Mesodermal cell (in vitro differentiated cells): ENCODE measurements around the gene USP7.

Experiments
- H3K27ac ChIP-seq: 2 replicates; pipeline ENCODE4 v1.7.0; 2013; ENCODE audit warnings: mild to moderate bottlenecking, low read depth, low read length, moderate library complexity; ENCODE audit not compliant: severe bottlenecking
- H3K36me3 ChIP-seq: 2 replicates; pipeline ENCODE4 v1.7.1; 2013; ENCODE audit warnings: mild to moderate bottlenecking, low read length, moderate library complexity; ENCODE audit not compliant: control insufficient read depth, insufficient read depth
- H3K4me1 ChIP-seq: one replicate; pipeline ENCODE4 v1.7.1; 2013; ENCODE audit warnings: mild to moderate bottlenecking, low read length; ENCODE audit not compliant: insufficient read depth, control insufficient read depth, poor library complexity, severe bottlenecking
- H3K4me3 ChIP-seq: 2 replicates; pipeline ENCODE4 v1.7.0; 2013; ENCODE audit warnings: low read length, control low read depth, mild to moderate bottlenecking; ENCODE audit not compliant: insufficient read depth, poor library complexity, severe bottlenecking; ENCODE audit errors: extremely low read depth
- H3K9me3 ChIP-seq: 2 replicates; pipeline ENCODE4 v1.7.1; 2013; ENCODE audit warnings: mild to moderate bottlenecking, low read length, moderate library complexity; ENCODE audit not compliant: control insufficient read depth
- WGBS, 2 experiments: methylation state at CpG; one replicate each; pipeline ENCODE4 v1.1.5; 2013; ENCODE audit warnings: missing lambda C conversion rate in 2 of 2; ENCODE audit not compliant: insufficient coverage in 2 of 2; 5-methylcytosine and 5-hydroxymethylcytosine counted together

USP7 gene

GRCh38 chr16:8910811-8911210 lies 52.9 kb downstream of the USP7 start:
- no peak overlapping the region for H3K4me3 ChIP-seq
- 100% methylated on average over 1 of the region's 1 CpG for WGBS, 2 experiments
- no peak overlapping the region for H3K27ac ChIP-seq
- peaks cover 98% of the 10 kb centered on the region for H3K36me3 ChIP-seq
- no peaks in the 10 kb centered on the region for H3K9me3 ChIP-seq
- no peaks in the 10 kb centered on the region for H3K4me1 ChIP-seq

GRCh38 chr16:8908810-8909468 lies 54.8 kb downstream of the USP7 start:
- H3K4me1 ChIP-seq, result no peaks in the 10 kb centered on the region
- H3K27ac ChIP-seq, result no peak overlapping the region
- 88 to 92% methylated on average over 6 to 8 of the region's 8 CpGs for WGBS, 2 experiments
- peaks cover 97% of the 10 kb centered on the region for H3K36me3 ChIP-seq
- H3K9me3 ChIP-seq, result no peaks in the 10 kb centered on the region
- H3K4me3 ChIP-seq, result no peak overlapping the region

GRCh38 chr16:8907096-8907495 lies 56.6 kb downstream of the USP7 start:
- 92 to 95% methylated on average over 2 to 4 of the region's 4 CpGs for WGBS, 2 experiments
- Histone ChIP-seq H3K4me1 (no peaks in the 10 kb centered on the region), H3K9me3 (no peaks in the 10 kb centered on the region), H3K4me3 (no peak overlapping the region), H3K36me3 (peaks cover 96% of the 10 kb centered on the region), H3K27ac (no peak overlapping the region)

- Histone ChIP-seq H3K9me3 (no peaks in the 10 kb centered on the region), H3K4me3 (no peak overlapping the region), H3K4me1 (no peaks in the 10 kb centered on the region), H3K27ac (no peak overlapping the region), H3K36me3 (peaks cover 96% of the 10 kb centered on the region)
- 93 to 98% methylated on average over 7 to 9 of the region's 14 CpGs for WGBS, 2 experiments
These were observed 57.7 kb downstream of the USP7 start for GRCh38 chr16:8905795-8906591.

GRCh38 chr16:8905168-8905762 lies 58.4 kb downstream of the USP7 start:
- whole genome bisulfite sequencing, 2 experiments, result 93 to 97% methylated on average over 9 of the region's 13 CpGs
- Histone ChIP-seq H3K9me3 (no peaks in the 10 kb centered on the region), H3K27ac (no peak overlapping the region), H3K4me3 (no peak overlapping the region), H3K4me1 (no peaks in the 10 kb centered on the region), H3K36me3 (peaks cover 96% of the 10 kb centered on the region)

GRCh38 chr16:8904018-8904430 lies 59.7 kb downstream of the USP7 start:
- H3K4me3 ChIP-seq, result no peak overlapping the region
- no peaks in the 10 kb centered on the region for H3K9me3 ChIP-seq
- peaks cover 97% of the 10 kb centered on the region for H3K36me3 ChIP-seq
- H3K27ac ChIP-seq, result no peak overlapping the region
- no peaks in the 10 kb centered on the region for H3K4me1 ChIP-seq
- WGBS, 2 experiments, result 94 to 96% methylated on average over 8 of the region's 8 CpGs

GRCh38 chr16:8903004-8903403 lies 60.7 kb downstream of the USP7 start:
- Histone ChIP-seq H3K9me3 (no peaks in the 10 kb centered on the region), H3K27ac (no peak overlapping the region), H3K4me1 (no peaks in the 10 kb centered on the region), H3K4me3 (no peak overlapping the region), H3K36me3 (peaks cover 97% of the 10 kb centered on the region)
- 94 to 97% methylated on average over 9 of the region's 9 CpGs for WGBS, 2 experiments

- H3K9me3 ChIP-seq, result no peaks in the 10 kb centered on the region
- no peak overlapping the region for H3K4me3 ChIP-seq
- peaks cover 97% of the 10 kb centered on the region for H3K36me3 ChIP-seq
- 95 to 96% methylated on average over 13 of the region's 13 CpGs for WGBS, 2 experiments
- no peaks in the 10 kb centered on the region for H3K4me1 ChIP-seq
- no peak overlapping the region for H3K27ac ChIP-seq
These were observed 62.3 kb downstream of the USP7 start for GRCh38 chr16:8901320-8901861.

- no peak overlapping the region for H3K27ac ChIP-seq
- WGBS, 2 experiments, result 87 to 96% methylated on average over 2 to 4 of the region's 5 CpGs
- no peaks in the 10 kb centered on the region for H3K9me3 ChIP-seq
- H3K4me1 ChIP-seq, result no peaks in the 10 kb centered on the region
- no peak overlapping the region for H3K4me3 ChIP-seq
- peaks cover 97% of the 10 kb centered on the region for H3K36me3 ChIP-seq
These were observed 63.4 kb downstream of the USP7 start for GRCh38 chr16:8900343-8900742.

- Histone ChIP-seq H3K4me1 (no peaks in the 10 kb centered on the region), H3K9me3 (no peaks in the 10 kb centered on the region), H3K4me3 (no peak overlapping the region), H3K36me3 (peaks cover 97% of the 10 kb centered on the region), H3K27ac (no peak overlapping the region)
- WGBS, 2 experiments, result 94 to 100% methylated on average over 5 to 7 of the region's 9 CpGs
These were observed 63.9 kb downstream of the USP7 start for GRCh38 chr16:8899709-8900317.
